HL-60 (cell line): Measurements from ENCODE around the gene SLC25A21.

Source experiments
- DNase-seq, 2 experiments: peaks; one replicate each; pipeline ENCODE4 v3.0.0-alpha.2; 2010 to 2020; ENCODE audit warnings: low read depth in 1 of 2, low spot score in 1 of 2
- H3K27ac ChIP-seq: fragments of 250-450 bp; sonication (Bioruptor Pico); replicated peaks from 2 replicates; pipeline ENCODE4 v1.5.1; 2020; ENCODE audit warnings: mild to moderate bottlenecking, moderate library complexity
- H3K27me3 ChIP-seq: fragments of 250-450 bp; sonication (Bioruptor Pico); 2 replicates; pipeline ENCODE4 v1.5.1; 2021; ENCODE audit warnings: mild to moderate bottlenecking, moderate library complexity; ENCODE audit not compliant: insufficient read depth, poor library complexity, severe bottlenecking
- H3K4me3 ChIP-seq: replicated peaks from 2 replicates; pipeline ENCODE4 v1.5.1; 2011; ENCODE audit warnings: mild to moderate bottlenecking, control low read depth, low read length; ENCODE audit not compliant: insufficient read depth
- CTCF ChIP-seq: IDR thresholded peaks from one replicate; pipeline ENCODE4 v1.5.1; 2011; ENCODE audit warnings: low read length, control low read depth, inconsistent platforms; ENCODE audit not compliant: insufficient read depth
- GABPA ChIP-seq: IDR thresholded peaks from 2 replicates; pipeline ENCODE4 v1.6.1; 2012; ENCODE audit warnings: low read depth
- POLR2AphosphoS5 ChIP-seq: IDR thresholded peaks from 2 replicates; pipeline ENCODE4 v1.6.1; 2012; ENCODE audit warnings: low read depth
- REST ChIP-seq: IDR thresholded peaks from 2 replicates; pipeline ENCODE4 v1.6.1; 2012; ENCODE audit warnings: low read depth; ENCODE audit not compliant: insufficient replicate concordance
- SPI1 ChIP-seq: IDR thresholded peaks from 2 replicates; pipeline ENCODE4 v1.6.1; 2012; ENCODE audit warnings: low read depth, mild to moderate bottlenecking, borderline replicate concordance

The SLC25A21 gene

GRCh38 chr14:36658123-36659009 is 514.0 kb downstream of the SLC25A21 start:
- H3K4me3 ChIP-seq = no peak overlapping the region
- H3K27me3 ChIP-seq = peaks cover 97% of the 10 kb centered on the region
- H3K27ac ChIP-seq = no peak overlapping the region
- TF ChIP-seq REST (no peak), SPI1 (no peak), GABPA (no peak), POLR2AphosphoS5 (no peak), CTCF (no peak)
- no peak for DNase-seq

DNA sequence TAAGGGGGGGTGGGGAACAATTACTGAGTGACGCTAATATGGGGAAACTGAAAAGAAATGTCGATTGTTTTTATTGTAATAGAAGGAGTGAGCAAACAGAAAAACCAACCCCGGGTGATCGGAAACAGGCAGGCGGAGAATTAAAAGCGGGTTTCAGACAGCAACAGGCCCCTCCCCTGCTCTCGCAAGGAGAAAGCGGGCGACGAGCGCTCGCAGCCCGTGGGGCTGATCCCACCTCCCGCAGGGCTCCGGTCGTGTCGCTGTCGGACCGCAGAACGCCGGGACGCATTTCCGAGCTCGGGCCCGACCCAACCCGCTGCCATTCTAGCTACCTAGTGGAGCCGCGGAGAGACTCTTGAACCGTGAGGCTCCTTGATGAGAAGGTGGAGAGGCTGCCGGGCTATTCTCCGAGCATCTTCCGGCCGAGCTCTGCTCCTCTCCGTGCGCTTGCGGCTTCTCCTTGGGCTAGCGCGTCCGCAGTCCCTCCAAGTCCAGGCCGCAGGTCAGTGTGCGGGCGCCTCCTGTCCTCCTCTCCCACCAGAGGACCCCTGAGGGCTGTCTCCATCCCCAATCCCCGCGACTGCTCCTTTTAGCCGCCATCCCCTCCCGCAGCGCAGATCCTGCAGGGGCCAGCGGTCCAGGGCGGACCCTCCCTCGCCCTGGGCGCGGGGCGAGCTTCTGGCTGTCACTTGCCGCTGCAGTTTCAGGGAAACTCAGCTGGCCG is 514.8 kb downstream of the SLC25A21 start:
- Histone ChIP-seq H3K4me3 (no peak overlapping the region), H3K27me3 (peaks cover 97% of the 10 kb centered on the region)

More for the DNA sequence above, 514.8 kb downstream of the SLC25A21 start:
- DNase-seq = no peak
- no peak overlapping the region for H3K27ac ChIP-seq
- TF ChIP-seq GABPA (no peak), POLR2AphosphoS5 (no peak), CTCF (no peak), SPI1 (no peak), REST (no peak)
